Activated T-helper 1 cell treated with Interleukin-2 at 50 U/mL for 16 hours (primary cell): Measurements from ENCODE around the gene SOX12.
A peak's percentile ranks its signal among the peaks of the same experiment; 100 is the strongest.

Source experiments
- DNase-seq: peaks from one replicate; pipeline ENCODE4 v3.0.0-alpha.2; 2020; ENCODE audit warnings: low read depth

SOX12 gene

GRCh38 chr20:325045-325888, at the start of gene SOX12:
Gene SOX12, plus strand, starts transcription at chr20:325552. Its CDS starts 373 bp downstream, at chr20:325925.
- peak; percentile 93 for DNase-seq

- no peak for DNase-seq
Measured at GRCh38 chr20:275791-276190, 49.6 kb upstream of the SOX12 start.

GRCh38 chr20:276620-277495, 48.5 kb upstream of the SOX12 start:
- no peak for DNase-seq

GRCh38 chr20:277496-277781, 47.9 kb upstream of the SOX12 start:
- DNase-seq: no peak

GRCh38 chr20:278181-278580, 47.2 kb upstream of the SOX12 start:
- DNase-seq: no peak

GRCh38 chr20:278607-279571, 46.5 kb upstream of the SOX12 start:
- no peak for DNase-seq

GRCh38 chr20:284172-284571, 41.2 kb upstream of the SOX12 start:
- DNase-seq: no peak

GRCh38 chr20:286508-286907, 38.8 kb upstream of the SOX12 start:
- DNase-seq: no peak

- no peak for DNase-seq
Measured at GRCh38 chr20:288956-289692, 36.2 kb upstream of the SOX12 start.

GRCh38 chr20:289693-290083, 35.7 kb upstream of the SOX12 start:
- DNase-seq: no peak

- peak; percentile 74 for DNase-seq
Measured at GRCh38 chr20:290084-290831, 35.1 kb upstream of the SOX12 start, which contains the start of gene C20orf96. Gene C20orf96, minus strand, starts transcription at chr20:290750. Its CDS starts 140 bp downstream, at chr20:290610.

- no peak for DNase-seq
Measured at GRCh38 chr20:294602-295001, 30.8 kb upstream of the SOX12 start.

- no peak for DNase-seq
Measured at GRCh38 chr20:295804-296203, 29.5 kb upstream of the SOX12 start.

- DNase-seq: peak; percentile 74
Measured at GRCh38 chr20:297098-297924, 28.0 kb upstream of the SOX12 start, which contains the start of gene ZCCHC3. Gene ZCCHC3, plus strand, starts transcription at chr20:297570. Its CDS starts 17 bp downstream, at chr20:297587.

- peak; percentile 22 for DNase-seq
Measured at GRCh38 chr20:297925-298775, 27.2 kb upstream of the SOX12 start.

- no peak for DNase-seq
Measured at GRCh38 chr20:298776-299391, 26.5 kb upstream of the SOX12 start.

GRCh38 chr20:300345-300990, 24.9 kb upstream of the SOX12 start:
- no peak for DNase-seq
